Skeletal muscle tissue (tissue), 4 donors: Measurements from ENCODE around the gene MOV10L1. TPM values are rescaled to one million over a fixed set of nuclear protein-coding genes. Genes with fewer than 3 reads are reported as not detected.

ENCODE experiments used
- H3K27ac ChIP-seq: one replicate; pipeline ENCODE4 v1.7.0; 2013; ENCODE audit warnings: mild to moderate bottlenecking, low read depth, low read length, inconsistent platforms
- H3K27me3 ChIP-seq, 3 donors: one replicate each; pipeline ENCODE4 v1.7.0; 2013; ENCODE audit warnings: low read length in 3 of 3; ENCODE audit not compliant: control insufficient read depth in 3 of 3, insufficient read depth in 3 of 3
- H3K36me3 ChIP-seq, 3 donors: one replicate each; pipeline ENCODE4 v1.7.0; 2013; ENCODE audit warnings: low read length in 3 of 3; ENCODE audit not compliant: control insufficient read depth in 3 of 3, insufficient read depth in 3 of 3
- H3K4me1 ChIP-seq, 3 donors: one replicate each; pipeline ENCODE4 v1.7.0; 2013; ENCODE audit warnings: low read length in 3 of 3, mild to moderate bottlenecking in 3 of 3; ENCODE audit not compliant: control insufficient read depth in 3 of 3, insufficient read depth in 3 of 3
- H3K4me3 ChIP-seq, 3 donors: one replicate each; pipeline ENCODE4 v1.7.0; 2013; ENCODE audit warnings: low read length in 3 of 3
- H3K9ac ChIP-seq, 3 donors: one replicate each; pipeline ENCODE4 v1.7.0; 2013; ENCODE audit warnings: low read length in 3 of 3, mild to moderate bottlenecking in 3 of 3, moderate library complexity in 2 of 3, low read depth in 1 of 3
- H3K9me3 ChIP-seq, 3 donors: one replicate each; pipeline ENCODE4 v1.7.0; 2013; ENCODE audit warnings: low read length in 3 of 3; ENCODE audit not compliant: control insufficient read depth in 3 of 3
- total RNA-seq: library from RNA; depleted of rRNA; stranded (reverse); fragments of >200 nt; gene quantifications from one replicate; pipeline ENCODE4 v1.2.3, GENCODE V29; 2014
- donor health status: Osteomylitis.

The MOV10L1 gene
- total RNA-seq, 1 donor from 2014 or later: 2.1 TPM

DNA sequence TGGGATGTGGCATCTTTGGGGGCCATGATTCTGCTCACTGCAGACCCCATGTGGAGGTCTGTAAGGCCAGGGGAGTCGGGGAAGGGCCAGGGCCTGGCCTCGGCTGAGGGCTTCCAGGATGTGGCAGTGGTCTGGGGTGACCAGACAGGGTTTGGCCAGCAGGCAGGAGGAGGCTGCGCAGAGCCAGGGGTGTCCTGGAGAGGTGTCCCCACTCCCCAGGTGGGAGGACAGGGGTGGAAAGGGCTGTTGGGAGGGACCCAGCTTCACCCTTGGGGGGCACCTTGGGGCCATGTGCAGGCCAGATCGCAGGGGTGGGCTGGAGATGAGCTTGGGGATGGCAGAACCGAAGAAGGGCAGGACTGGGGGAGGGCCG is 84.2 kb downstream of the MOV10L1 start:
- Histone ChIP-seq H3K27me3 (peaks cover 34 to 64% (median 53%) of the 10 kb centered on the region in 3 donors), H3K9ac (no peak overlapping the region), H3K4me3 (no peak overlapping the region), H3K36me3 (no peaks in the 10 kb centered on the region), H3K27ac (no peak overlapping the region), H3K9me3 (peaks cover 0 to 2% (median 0%) of the 10 kb centered on the region in 3 donors), H3K4me1 (peaks cover 0 to 2% (median 0%) of the 10 kb centered on the region in 3 donors)

DNA sequence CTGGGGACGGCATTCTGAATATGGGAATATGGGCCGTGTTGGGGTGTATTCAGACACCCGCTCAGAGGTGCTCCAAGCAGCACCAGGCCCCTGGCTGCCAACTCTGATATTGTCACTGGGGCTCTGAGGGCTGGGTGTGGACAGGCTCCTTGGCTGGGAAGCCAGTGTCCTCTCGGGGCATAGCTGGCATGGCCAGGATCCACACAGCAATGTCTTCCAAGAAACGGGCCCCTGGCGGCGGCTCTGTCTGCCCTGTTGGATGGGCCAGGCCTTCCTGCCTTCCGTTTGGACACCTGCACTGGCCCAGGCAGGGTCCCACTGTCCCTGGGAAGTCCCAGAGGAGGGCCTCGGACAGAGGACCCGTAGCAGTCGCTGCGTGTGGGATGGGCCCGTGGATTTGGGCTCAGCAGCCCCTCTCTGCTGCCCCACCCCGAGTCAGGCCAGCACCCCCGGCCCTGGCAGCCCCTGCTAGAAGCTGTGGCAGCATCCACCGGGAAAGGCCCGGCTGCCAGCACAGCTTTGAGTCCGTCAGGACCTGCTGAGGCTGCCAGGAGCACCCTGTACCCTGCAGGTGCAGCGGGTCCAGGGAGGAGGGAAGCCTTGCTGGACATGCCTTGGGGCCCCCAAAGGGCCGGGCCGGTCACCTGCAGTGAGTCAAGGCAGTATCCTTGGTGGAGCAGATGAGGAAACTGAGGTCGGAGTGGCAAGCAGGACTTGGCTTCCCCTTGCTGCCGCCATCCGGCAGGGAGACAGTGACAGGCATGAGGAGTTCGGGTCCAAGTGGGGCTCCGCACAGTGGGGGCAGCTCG is 84.8 kb downstream of the MOV10L1 start:
- Histone ChIP-seq H3K4me3 (no peak overlapping the region), H3K27me3 (peaks cover 36 to 66% (median 54%) of the 10 kb centered on the region in 3 donors), H3K9me3 (peaks cover 0 to 2% (median 0%) of the 10 kb centered on the region in 3 donors), H3K9ac (no peak overlapping the region), H3K4me1 (peaks cover 0 to 2% (median 0%) of the 10 kb centered on the region in 3 donors), H3K27ac (no peak overlapping the region), H3K36me3 (no peaks in the 10 kb centered on the region)

DNA sequence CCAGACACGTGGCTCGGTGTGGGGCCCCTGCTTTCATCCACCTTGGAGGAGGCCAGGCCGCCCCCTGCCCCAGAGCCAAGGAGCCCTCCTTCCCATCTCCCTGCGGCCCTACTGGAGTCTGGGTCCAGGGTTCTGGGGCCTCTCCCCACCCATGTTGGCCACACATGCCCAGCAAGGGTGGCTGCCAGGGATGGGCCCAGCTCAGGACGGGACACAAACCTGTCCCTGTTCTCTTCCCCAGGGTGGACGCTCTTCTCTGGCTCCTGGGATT is 85.3 kb downstream of the MOV10L1 start:
- H3K9ac ChIP-seq: no peak overlapping the region
- peaks cover 0 to 2% (median 0%) of the 10 kb centered on the region in 3 donors for H3K9me3 ChIP-seq
- H3K27me3 ChIP-seq: peaks cover 39 to 71% (median 57%) of the 10 kb centered on the region in 3 donors
- H3K4me3 ChIP-seq: no peak overlapping the region
- H3K27ac ChIP-seq: no peak overlapping the region
- H3K4me1 ChIP-seq: peaks cover 0 to 2% (median 0%) of the 10 kb centered on the region in 3 donors
- no peaks in the 10 kb centered on the region for H3K36me3 ChIP-seq

- Histone ChIP-seq H3K9ac (no peak overlapping the region), H3K9me3 (peaks cover 0 to 2% (median 0%) of the 10 kb centered on the region in 3 donors), H3K27ac (no peak overlapping the region), H3K27me3 (peaks cover 34 to 69% (median 51%) of the 10 kb centered on the region in 3 donors), H3K4me3 (no peak overlapping the region), H3K4me1 (no peaks in the 10 kb centered on the region), H3K36me3 (no peaks in the 10 kb centered on the region)
These were observed 86.4 kb downstream of the MOV10L1 start for GRCh38 chr22:50175921-50176849.

DNA sequence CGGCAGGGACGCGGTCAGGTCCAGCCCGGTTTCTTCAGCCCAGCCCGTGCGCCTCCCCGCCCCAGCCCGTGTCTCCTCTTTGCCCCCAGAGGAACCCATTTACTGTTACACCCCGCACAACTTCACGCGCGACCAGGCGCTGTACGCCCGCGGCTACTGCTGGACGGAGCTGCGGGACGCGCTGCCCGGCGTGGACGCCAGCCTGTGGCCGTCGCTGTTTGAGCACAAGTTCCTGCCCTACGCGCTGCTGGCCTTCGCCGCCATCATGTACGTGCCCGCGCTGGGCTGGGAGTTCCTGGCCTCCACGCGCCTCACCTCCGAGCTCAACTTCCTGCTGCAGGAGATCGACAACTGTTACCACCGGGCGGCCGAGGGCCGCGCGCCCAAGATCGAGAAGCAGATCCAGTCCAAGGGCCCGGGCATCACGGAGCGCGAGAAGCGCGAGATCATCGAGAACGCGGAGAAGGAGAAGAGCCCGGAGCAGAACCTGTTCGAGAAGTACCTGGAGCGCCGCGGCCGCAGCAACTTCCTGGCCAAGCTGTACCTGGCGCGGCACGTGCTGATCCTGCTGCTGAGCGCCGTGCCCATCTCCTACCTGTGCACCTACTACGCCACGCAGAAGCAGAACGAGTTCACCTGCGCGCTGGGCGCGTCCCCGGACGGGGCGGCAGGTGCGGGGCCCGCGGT is 87.2 kb downstream of the MOV10L1 start:
- no peak overlapping the region for H3K9ac ChIP-seq
- H3K27me3 ChIP-seq: peaks cover 26 to 61% (median 44%) of the 10 kb centered on the region in 3 donors
- no peaks in the 10 kb centered on the region for H3K4me1 ChIP-seq
- H3K36me3 ChIP-seq: no peaks in the 10 kb centered on the region
- H3K27ac ChIP-seq: no peak overlapping the region
- H3K9me3 ChIP-seq: peaks cover 0 to 2% (median 0%) of the 10 kb centered on the region in 3 donors
- no peak overlapping the region for H3K4me3 ChIP-seq

- H3K4me1 ChIP-seq: no peaks in the 10 kb centered on the region
- H3K9ac ChIP-seq: no peak overlapping the region
- H3K9me3 ChIP-seq: peaks cover 0 to 2% (median 0%) of the 10 kb centered on the region in 3 donors
- no peaks in the 10 kb centered on the region for H3K36me3 ChIP-seq
- no peak overlapping the region for H3K4me3 ChIP-seq
- H3K27ac ChIP-seq: no peak overlapping the region
- H3K27me3 ChIP-seq: peaks cover 26 to 57% (median 40%) of the 10 kb centered on the region in 3 donors
These were observed 88.0 kb downstream of the MOV10L1 start for GRCh38 chr22:50177537-50178470.

DNA sequence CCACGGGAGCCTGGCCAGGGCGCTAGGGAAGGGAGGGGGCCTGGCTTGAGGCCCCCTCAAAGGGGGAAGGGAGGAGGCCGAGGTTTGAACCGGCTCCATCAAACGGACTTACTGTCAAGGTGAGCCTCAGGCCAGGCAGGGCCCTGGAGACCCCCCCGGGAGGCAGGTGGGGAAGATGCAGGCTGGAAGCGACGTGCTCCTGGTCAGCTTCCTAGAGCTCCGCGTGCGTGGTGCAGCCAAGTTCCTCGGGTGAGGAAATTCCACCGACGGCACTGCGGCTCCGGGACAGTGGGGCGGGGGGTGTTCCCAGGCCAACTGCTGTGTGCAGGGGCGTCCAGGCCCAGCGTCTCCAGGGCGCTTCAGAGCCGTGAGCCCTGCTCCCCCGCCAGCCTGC is 88.7 kb downstream of the MOV10L1 start:
- peaks cover 0 to 2% (median 0%) of the 10 kb centered on the region in 3 donors for H3K9me3 ChIP-seq
- no peak overlapping the region for H3K27ac ChIP-seq
- H3K4me3 ChIP-seq: no peak overlapping the region
- H3K4me1 ChIP-seq: no peaks in the 10 kb centered on the region
- peaks cover 26 to 55% (median 40%) of the 10 kb centered on the region in 3 donors for H3K27me3 ChIP-seq
- H3K36me3 ChIP-seq: no peaks in the 10 kb centered on the region
- H3K9ac ChIP-seq: no peak overlapping the region

DNA sequence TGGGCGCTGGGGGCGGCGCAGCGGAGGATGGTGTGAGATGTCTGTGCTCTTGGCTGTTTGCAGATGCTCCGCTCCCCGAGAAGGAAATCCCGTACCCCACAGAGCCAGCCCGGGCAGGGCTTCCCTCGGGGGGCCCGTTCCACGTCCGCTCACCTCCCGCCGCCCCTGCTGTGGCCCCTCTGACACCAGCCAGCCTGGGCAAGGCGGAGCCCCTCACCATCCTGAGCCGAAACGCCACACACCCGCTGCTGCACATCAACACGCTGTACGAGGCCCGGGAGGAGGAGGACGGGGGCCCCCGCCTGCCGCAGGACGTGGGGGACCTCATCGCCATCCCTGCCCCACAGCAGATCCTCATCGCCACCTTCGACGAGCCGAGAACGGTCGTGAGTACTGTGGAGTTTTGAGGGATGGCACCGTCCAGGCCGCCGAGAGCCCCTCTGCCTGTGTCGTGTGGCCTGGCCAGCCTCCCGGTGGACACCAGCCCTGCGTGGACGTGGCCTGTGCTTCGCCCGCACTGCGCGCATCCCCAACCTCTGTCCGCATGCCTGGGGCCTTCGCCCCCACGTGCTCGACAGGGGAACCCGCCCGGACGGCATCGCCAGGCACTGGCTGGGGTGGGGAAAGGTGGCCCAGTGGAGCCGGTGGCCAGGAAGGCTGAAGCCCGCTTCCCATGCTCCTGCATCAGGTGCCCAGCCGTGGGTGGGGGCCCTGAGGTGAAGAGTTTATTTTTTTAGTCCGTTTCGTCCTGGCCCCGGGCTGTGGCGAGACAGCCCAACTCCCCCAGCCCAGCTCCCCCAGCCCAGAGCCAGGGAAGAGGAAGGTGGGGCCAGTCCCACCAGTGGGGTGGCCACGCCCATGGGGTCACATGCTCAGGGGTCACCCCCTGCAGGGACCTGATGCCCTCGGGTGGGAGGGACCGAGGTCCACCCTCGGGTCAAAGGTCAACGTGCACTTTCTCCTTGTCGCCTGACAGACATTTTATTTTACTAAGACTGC is 89.4 kb downstream of the MOV10L1 start:
- Histone ChIP-seq H3K9ac (no peak overlapping the region), H3K4me3 (no peak overlapping the region), H3K27ac (no peak overlapping the region), H3K27me3 (peaks cover 26 to 51% (median 40%) of the 10 kb centered on the region in 3 donors), H3K4me1 (peaks cover 0 to 2% (median under 1%) of the 10 kb centered on the region in 3 donors), H3K9me3 (peaks cover 0 to 2% (median 0%) of the 10 kb centered on the region in 3 donors), H3K36me3 (no peaks in the 10 kb centered on the region)
